ENCODE results near the gene ADIPOR2. TPM values are rescaled to one million over a fixed set of nuclear protein-coding genes. Genes with fewer than 3 reads are reported as not detected.

ADIPOR2 gene
- total RNA-seq, 2 experiments from 2014 or later = 50.2 to 51.3 TPM

DNA sequence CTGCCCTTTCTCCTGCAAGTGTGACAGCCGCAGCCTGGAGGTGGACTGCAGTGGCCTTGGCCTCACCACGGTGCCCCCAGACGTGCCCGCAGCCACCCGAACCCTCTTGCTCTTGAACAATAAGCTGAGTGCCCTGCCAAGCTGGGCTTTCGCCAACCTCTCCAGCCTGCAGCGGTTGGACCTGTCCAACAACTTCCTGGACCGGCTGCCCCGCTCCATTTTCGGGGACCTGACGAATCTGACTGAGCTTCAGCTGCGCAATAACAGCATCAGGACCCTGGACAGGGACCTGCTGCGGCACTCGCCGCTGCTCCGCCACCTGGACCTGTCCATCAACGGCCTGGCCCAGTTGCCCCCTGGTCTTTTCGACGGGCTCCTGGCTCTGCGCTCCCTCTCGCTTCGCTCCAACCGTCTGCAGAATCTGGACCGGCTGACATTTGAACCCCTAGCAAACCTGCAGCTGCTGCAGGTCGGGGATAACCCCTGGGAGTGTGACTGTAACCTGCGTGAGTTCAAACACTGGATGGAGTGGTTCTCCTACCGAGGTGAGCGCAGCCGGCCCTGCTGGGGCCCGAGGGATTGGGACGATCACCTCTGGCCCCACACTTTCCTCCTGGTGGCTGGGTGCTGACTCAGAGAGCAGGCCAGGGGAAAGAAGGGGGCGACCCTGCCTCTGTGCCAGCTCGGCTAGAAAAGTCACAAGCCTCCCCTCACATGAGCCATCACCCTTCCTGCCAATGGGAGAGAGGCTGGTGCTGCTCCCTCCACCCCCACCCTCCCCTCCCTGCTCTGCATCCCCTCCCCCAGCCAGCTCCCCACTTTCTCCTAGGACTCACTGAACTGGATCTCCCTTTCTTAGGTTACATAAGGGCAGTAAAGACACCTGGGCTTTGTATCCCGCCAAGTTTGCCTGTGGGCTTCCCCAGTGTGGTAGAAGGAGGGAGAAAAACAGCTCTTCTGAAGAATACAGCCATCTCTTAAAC, 140.4 kb downstream of the ADIPOR2 start:
- Mint-ChIP-seq H3K27me3 (peaks cover 14% of the 10 kb centered on the region), H3K9me3 (no peaks in the 10 kb centered on the region), H3K4me3 (no peak overlapping the region), H3K27ac (no peak overlapping the region), H3K36me3 (no peaks in the 10 kb centered on the region), H3K4me1 (no peaks in the 10 kb centered on the region)
- POLR2A ChIA-PET = no interaction called here
- ATAC-seq (ENCODE audit: low read depth) = peak; percentile 62
- DNase-seq = peak; percentile 57

DNA sequence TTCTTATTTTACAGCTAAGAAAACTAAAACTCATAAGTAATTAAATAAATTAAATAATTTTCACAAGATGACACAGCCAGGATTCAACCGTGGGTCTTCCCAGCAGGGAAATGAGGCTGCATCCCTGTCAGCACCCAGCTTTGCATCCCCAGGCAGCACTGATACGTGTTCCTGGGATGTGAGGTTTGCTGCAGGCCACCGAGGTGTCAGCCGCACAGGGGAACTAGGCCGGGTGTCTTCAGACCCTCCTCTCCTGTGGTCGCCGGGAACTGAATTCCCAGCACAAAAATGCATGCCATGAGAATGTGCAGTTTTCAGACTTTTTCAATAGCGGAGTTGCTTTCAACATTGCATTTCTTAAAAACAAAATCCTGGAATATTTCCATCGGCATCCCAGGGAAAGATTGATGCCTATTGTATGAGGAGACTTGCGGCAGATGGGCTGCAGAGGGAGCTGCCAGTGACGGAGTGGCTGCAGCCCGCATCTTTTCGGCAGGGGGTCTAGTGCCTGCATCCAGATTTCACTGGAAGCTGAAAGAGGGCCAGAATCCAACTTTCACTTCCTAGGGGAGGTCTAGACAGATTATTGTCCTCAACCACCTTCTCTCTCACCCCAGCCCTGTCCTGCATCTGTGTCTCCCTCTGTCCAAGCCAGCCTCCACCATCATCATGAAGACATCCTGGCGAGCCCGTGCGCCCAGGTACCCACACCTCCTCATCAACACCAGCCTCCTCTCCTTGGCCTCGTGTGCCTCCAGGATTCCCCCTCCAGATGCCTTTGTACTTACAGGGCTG, 142.1 kb downstream of the ADIPOR2 start:
- H3K4me3 Mint-ChIP-seq = no peak overlapping the region

DNA sequence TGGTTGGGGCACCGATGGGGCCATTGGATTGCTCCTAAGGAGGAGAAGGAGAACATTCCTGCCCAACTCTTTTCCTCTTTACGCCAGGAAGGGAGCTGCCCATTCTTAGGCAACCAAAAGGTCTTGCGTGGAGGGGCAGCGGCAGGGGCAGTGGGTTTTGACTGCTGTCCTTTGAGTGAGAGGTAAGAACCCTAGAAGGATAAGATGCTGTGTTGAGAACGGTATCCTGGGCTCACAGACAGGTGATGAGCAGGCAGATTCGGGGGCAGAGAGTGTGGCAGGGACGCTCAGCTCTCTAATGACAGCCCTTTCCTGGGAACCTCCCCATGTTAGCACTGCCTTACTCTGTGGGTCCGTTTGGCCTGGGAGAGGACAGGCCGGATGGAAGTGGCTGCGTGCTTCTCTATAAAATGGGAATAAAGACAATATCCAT, 142.7 kb downstream of the ADIPOR2 start:
- ATAC-seq (ENCODE audit: low read depth) (no peak), DNase-seq (no peak)
- H3K27ac Mint-ChIP-seq = no peak overlapping the region
- H3K9me3 Mint-ChIP-seq = no peaks in the 10 kb centered on the region
- POLR2A ChIA-PET = no interaction called here
- no peaks in the 10 kb centered on the region for H3K4me1 Mint-ChIP-seq
- H3K36me3 Mint-ChIP-seq = no peaks in the 10 kb centered on the region
- no peak overlapping the region for H3K4me3 Mint-ChIP-seq
- peaks cover 14% of the 10 kb centered on the region for H3K27me3 Mint-ChIP-seq

More for the DNA sequence above, 142.1 kb downstream of the ADIPOR2 start:
- POLR2A ChIA-PET = no interaction called here
- no peaks in the 10 kb centered on the region for H3K4me1 Mint-ChIP-seq
- no peaks in the 10 kb centered on the region for H3K36me3 Mint-ChIP-seq
- DNase-seq (no peak), ATAC-seq (ENCODE audit: low read depth) (no peak)
- peaks cover 14% of the 10 kb centered on the region for H3K27me3 Mint-ChIP-seq
- H3K27ac Mint-ChIP-seq = no peak overlapping the region
- no peaks in the 10 kb centered on the region for H3K9me3 Mint-ChIP-seq

DNA sequence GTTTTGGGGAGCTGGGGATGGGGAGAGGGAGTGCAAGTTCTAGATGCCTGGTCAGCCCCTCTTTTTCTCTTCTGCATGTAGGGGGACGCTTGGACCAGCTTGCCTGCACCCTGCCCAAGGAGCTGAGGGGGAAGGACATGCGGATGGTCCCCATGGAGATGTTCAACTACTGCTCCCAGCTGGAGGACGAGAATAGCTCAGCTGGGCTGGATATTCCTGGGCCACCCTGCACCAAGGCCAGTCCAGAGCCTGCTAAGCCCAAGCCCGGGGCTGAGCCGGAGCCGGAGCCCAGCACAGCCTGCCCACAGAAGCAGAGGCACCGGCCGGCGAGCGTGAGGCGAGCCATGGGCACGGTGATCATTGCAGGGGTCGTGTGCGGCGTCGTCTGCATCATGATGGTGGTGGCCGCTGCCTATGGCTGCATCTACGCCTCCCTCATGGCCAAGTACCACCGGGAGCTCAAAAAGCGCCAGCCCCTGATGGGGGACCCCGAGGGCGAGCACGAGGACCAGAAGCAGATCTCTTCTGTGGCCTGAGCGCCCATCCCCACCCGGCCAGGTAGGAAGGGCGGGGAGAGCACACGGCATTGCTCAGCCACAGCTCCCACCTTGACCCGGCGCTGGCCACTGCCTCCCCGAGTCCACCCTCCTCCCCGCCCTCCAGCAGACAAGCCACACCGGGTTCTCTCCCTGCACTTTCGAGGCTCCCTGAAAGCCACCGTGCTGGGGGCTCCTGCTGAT, 143.5 kb downstream of the ADIPOR2 start:
- POLR2A ChIA-PET = no interaction called here
- no peak for DNase-seq
- no peaks in the 10 kb centered on the region for H3K9me3 Mint-ChIP-seq
- H3K4me1 Mint-ChIP-seq = no peaks in the 10 kb centered on the region
- no peak for ATAC-seq (ENCODE audit: low read depth)
- peaks cover 16% of the 10 kb centered on the region for H3K27me3 Mint-ChIP-seq
- H3K27ac Mint-ChIP-seq = no peak overlapping the region
- no peak overlapping the region for H3K4me3 Mint-ChIP-seq
- H3K36me3 Mint-ChIP-seq = no peaks in the 10 kb centered on the region

DNA sequence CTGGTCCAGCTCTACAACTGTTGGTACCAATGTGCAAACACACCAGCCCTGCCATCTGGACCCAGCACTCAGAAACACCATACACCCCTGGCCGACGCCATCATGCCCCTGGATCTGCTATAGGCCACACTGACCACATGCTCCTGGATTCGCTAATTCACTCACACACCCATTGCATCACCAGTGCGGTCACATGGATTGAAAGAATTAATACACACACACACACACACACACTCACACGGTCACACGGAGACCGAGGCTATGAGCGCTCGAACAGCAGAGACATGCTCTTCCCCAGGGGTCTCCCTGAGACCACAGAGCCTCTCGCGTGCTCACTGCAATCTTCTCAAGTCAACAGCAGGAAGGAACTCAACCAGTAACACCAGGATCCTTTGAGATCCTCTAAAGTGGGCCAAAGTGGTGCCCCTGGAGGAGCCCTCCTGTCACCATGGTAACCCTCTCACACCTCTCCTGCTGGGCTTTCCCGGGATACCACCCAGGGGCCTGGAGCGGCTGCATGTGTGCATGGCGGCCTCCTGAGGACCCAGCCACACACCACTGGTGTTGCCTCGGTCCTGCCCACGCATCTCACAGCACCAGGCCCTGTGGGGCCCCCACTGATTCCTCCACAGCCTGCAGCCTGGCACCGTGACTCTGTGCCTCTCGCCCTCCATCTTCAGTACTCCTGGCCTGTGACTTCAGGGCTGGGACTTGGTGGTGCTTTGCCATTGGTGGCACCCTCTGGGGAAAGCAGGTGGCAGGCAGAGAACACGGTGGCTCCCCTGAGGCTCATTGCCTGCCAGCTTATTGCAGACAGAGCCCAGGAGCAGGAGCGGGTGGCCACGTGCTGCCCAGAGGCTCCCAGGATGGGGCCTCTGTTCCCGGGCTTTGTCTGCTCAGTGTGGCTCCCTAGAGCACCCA, 144.6 kb downstream of the ADIPOR2 start:
- ATAC-seq (ENCODE audit: low read depth) (no peak), DNase-seq (no peak)
- no peak overlapping the region for H3K27ac Mint-ChIP-seq
- H3K27me3 Mint-ChIP-seq = peaks cover 14% of the 10 kb centered on the region
- H3K4me3 Mint-ChIP-seq = no peak overlapping the region
- no peaks in the 10 kb centered on the region for H3K9me3 Mint-ChIP-seq
- H3K36me3 Mint-ChIP-seq = no peaks in the 10 kb centered on the region
- POLR2A ChIA-PET = no interaction called here
- no peaks in the 10 kb centered on the region for H3K4me1 Mint-ChIP-seq

DNA sequence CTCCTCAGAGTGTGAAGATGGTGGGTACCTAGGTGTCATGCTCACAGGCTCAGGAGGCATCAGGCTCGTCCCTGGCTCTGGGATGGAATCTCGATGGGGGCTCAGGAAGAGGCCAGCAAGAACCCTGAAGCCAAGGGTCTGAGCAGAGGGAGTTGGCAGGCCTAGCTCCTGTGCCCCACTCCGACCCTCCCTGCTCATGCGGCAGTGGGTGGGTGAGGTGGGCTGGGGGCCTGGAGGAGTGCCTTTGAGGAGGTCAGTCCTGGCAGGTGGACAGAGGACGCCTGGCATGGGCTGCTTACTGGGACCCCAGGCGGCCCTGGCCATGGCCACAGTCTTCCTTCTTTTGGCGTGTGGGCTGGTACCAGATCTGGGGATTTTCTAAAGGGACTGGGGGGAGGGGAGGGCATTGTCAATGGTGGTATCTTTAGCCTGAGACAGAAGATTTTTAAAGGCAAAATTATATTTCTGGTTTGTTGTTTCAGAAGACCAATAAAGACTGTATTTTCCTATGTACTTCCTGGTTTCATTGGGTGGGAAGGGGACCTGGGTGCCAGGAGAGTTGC, 145.5 kb downstream of the ADIPOR2 start:
- ATAC-seq (ENCODE audit: low read depth) = no peak
- no peak overlapping the region for H3K27ac Mint-ChIP-seq

DNA sequence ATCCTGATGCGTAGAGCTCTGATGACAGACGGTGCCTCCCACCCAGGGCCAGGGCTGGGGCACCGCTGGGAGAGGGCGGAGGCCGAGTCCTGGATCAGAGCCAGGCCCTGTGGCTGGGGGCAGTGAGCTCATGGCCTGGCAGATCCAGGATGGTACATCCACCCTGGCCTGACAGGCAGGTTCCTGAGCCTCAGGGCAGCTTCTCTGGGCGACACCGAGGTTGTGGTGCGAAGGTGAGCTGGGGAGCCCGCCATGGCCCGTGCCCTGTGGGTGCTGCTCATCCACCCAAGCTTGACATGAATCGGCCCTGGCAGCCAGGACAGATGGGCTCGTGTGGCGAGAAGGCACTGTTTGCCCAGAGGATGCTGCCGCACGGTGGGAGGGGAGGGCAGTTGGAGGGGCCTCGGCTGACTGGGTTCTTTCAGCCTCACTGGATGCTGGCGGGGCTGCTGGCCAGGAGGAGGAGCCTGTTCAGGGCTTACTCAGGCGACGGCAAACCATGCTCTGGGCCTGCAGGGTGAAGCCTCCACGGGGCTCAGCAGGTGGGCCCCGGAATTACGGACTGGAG, 146.1 kb downstream of the ADIPOR2 start:
- Mint-ChIP-seq H3K4me1 (no peaks in the 10 kb centered on the region), H3K27me3 (peaks cover 5% of the 10 kb centered on the region), H3K36me3 (no peaks in the 10 kb centered on the region), H3K4me3 (no peak overlapping the region), H3K27ac (no peak overlapping the region), H3K9me3 (no peaks in the 10 kb centered on the region)
- no peak for DNase-seq
- POLR2A ChIA-PET = no interaction called here
- ATAC-seq (ENCODE audit: low read depth) = no peak

More for the DNA sequence above, 145.5 kb downstream of the ADIPOR2 start:
- DNase-seq = no peak
- Mint-ChIP-seq H3K4me1 (no peaks in the 10 kb centered on the region), H3K36me3 (no peaks in the 10 kb centered on the region), H3K9me3 (no peaks in the 10 kb centered on the region), H3K4me3 (no peak overlapping the region), H3K27me3 (peaks cover 6% of the 10 kb centered on the region)
- POLR2A ChIA-PET = no interaction called here

DNA sequence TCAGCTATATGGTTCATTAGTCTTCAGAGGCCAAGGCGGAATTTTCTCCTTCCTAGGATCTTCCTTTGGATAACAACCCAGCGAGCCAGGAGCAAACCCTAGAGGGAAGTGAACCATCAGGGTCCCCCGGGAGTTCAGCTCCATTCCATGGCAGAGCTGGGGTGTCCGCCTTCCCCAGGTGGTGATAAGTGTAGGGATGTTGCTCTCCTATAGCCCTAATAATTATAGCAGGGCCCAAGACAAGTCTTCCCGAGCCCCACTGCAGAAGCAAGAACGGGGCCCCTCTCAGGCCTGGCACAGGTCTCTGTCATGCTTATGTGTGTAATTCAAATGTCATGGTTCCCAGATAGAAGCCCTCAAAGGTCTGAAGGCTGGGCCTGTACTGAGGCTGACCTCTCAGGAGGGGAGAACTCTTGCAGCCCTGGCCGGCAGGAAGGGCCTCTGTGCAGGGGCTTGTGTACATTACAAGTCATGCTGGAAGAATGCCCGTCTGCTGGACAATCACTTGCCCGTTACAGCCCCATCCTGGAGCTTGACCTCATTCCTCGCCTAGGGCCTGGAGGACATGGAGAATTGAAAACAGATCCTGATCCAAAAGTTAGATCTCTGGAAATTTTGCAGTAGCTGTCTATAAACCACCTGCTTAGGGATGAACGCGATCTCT, 146.8 kb downstream of the ADIPOR2 start:
- Mint-ChIP-seq H3K4me3 (no peak overlapping the region), H3K4me1 (no peaks in the 10 kb centered on the region), H3K27ac (no peak overlapping the region), H3K9me3 (no peaks in the 10 kb centered on the region), H3K27me3 (peaks cover 5% of the 10 kb centered on the region), H3K36me3 (no peaks in the 10 kb centered on the region)
- DNase-seq (no peak), ATAC-seq (ENCODE audit: low read depth) (no peak)
- POLR2A ChIA-PET = no interaction called here

Small RNA genes within 50 kb of the gene (microRNA-seq; reads per million reads assigned to microRNA genes)
- gene MIR3649 = not detected

Other genes starting within 250 kb of the ADIPOR2 start
- gene FBXL14, start 96.5 kb upstream of the ADIPOR2 start, total RNA-seq = 10 to 100 TPM; 33.7 to 34.8 TPM
- not detected for gene WNT5B, start 61.8 kb upstream of the ADIPOR2 start, total RNA-seq
- not detected for gene LRTM2, start 129.5 kb downstream of the ADIPOR2 start, total RNA-seq
- 10 to 100 TPM in 1 of 2 experiments, 1 to 10 TPM in 1; 8.0 to 10.4 TPM for gene CACNA2D4, start 227.6 kb downstream of the ADIPOR2 start, total RNA-seq

Data from activated naive CD8-positive, alpha-beta T cell treated with anti-CD3 and anti-CD28 coated beads, Interleukin-2, amount 10 ng/mL, durations not matched to agents 7 days and 5 days (primary cell).